Astrocyte (in vitro differentiated cells and primary cell): ENCODE results near the gene SPTBN5.

Source experiments
- CTCF ChIP-seq: IDR thresholded peaks from 2 replicates; pipeline ENCODE4 v1.5.1; 2011; ENCODE audit warnings: low read depth, mild to moderate bottlenecking, inconsistent platforms, low read length, moderate library complexity; ENCODE audit not compliant: insufficient read depth
- EZH2 ChIP-seq: IDR thresholded peaks from 2 replicates; pipeline ENCODE4 v1.6.1; 2012; ENCODE audit warnings: mild to moderate bottlenecking, low read length, inconsistent platforms; ENCODE audit not compliant: insufficient read depth

- TF ChIP-seq CTCF (no peak), EZH2 (no peak)
Observed at GRCh38 chr15:41878355-41878699, 15.5 kb downstream of the SPTBN5 start.
